ENCODE results near the gene TNFAIP6.

- TF ChIP-seq CTCF (IDR thresholded peaks at IDR 0.05; ENCODE audit: insufficient read depth, low read length) = no peak
- TF ChIP-seq REST (IDR thresholded peaks at IDR 0.05; ENCODE audit: insufficient replicate concordance, low read depth) = no peak
- TF ChIP-seq GABPA (IDR thresholded peaks at IDR 0.05; ENCODE audit: low read depth) = no peak
- TF ChIP-seq SPI1 (IDR thresholded peaks at IDR 0.05; ENCODE audit: borderline replicate concordance, low read depth) = no peak
Measured at GRCh38 chr2:151357359-151357758, at the start of gene TNFAIP6.
